HepG2 (cell line): ENCODE data around the gene ATP6V0A1. TPM values are rescaled to one million over a fixed set of nuclear protein-coding genes. Genes with fewer than 3 reads are reported as not detected.

Experiments used
- DMTF1 ChIP-seq: sonication (generic); formaldehyde crosslinking; IDR thresholded peaks from 2 replicates; pipeline ENCODE4 v1.4.0; 2020; ENCODE audit warnings: mild to moderate bottlenecking, missing genetic modification reagents
- EHMT2 ChIP-seq: fragments of 200-600 bp; sonication (generic); IDR thresholded peaks from 2 replicates; pipeline ENCODE4 v1.7.0; 2017; ENCODE audit warnings: antibody characterized with exemption, low read depth, low read length, borderline replicate concordance
- JUND ChIP-seq: sonication (generic); formaldehyde crosslinking; IDR thresholded peaks from 2 replicates; pipeline ENCODE4 v1.8.0; 2022; ENCODE audit warnings: mild to moderate bottlenecking, missing genetic modification reagents
- PAX8 ChIP-seq: sonication (generic); formaldehyde crosslinking; IDR thresholded peaks from 2 replicates; pipeline ENCODE4 v1.8.0; 2022; ENCODE audit warnings: mild to moderate bottlenecking, missing genetic modification reagents, borderline replicate concordance
- PHF21A ChIP-seq: sonication (generic); formaldehyde crosslinking; IDR thresholded peaks from 2 replicates; pipeline ENCODE4 v1.5.0; 2020; ENCODE audit warnings: mild to moderate bottlenecking, missing genetic modification reagents
- RAD51 ChIP-seq: fragments of 450-650 bp; IDR thresholded peaks from 2 replicates; pipeline ENCODE4 v1.6.1; 2016; ENCODE audit warnings: borderline replicate concordance
- SMARCE1 ChIP-seq: fragments of 450-650 bp; IDR thresholded peaks from 2 replicates; pipeline ENCODE4 v1.6.1; 2017; ENCODE audit warnings: borderline replicate concordance
- ZKSCAN5 ChIP-seq: sonication (generic); formaldehyde crosslinking; IDR thresholded peaks from 2 replicates; pipeline ENCODE4 v1.5.1; 2020; ENCODE audit warnings: mild to moderate bottlenecking, missing genetic modification reagents
- ZNF431 ChIP-seq: sonication (generic); formaldehyde crosslinking; IDR thresholded peaks from 2 replicates; pipeline ENCODE4 v1.9.0; 2022; ENCODE audit warnings: missing genetic modification reagents, low read depth, mild to moderate bottlenecking, borderline replicate concordance
- ZNF589 ChIP-seq: sonication (generic); formaldehyde crosslinking; conservative IDR thresholded peaks from 2 replicates; pipeline ENCODE4 v1.8.0; 2022; ENCODE audit warnings: mild to moderate bottlenecking, moderate library complexity, missing genetic modification reagents
- ZNF674 ChIP-seq: sonication (generic); formaldehyde crosslinking; IDR thresholded peaks from 2 replicates; pipeline ENCODE4 v1.5.0; 2020; ENCODE audit warnings: low read depth, mild to moderate bottlenecking, missing genetic modification reagents
- ZNF737 ChIP-seq: sonication (generic); formaldehyde crosslinking; IDR thresholded peaks from 2 replicates; pipeline ENCODE4 v1.5.0; 2020; ENCODE audit warnings: missing genetic modification reagents, mild to moderate bottlenecking, borderline replicate concordance
- ZNF883 ChIP-seq: sonication (generic); formaldehyde crosslinking; IDR thresholded peaks from 2 replicates; pipeline ENCODE4 v1.5.1; 2020; ENCODE audit warnings: mild to moderate bottlenecking, missing genetic modification reagents; ENCODE audit errors: not compliant biosample characterization
- ZSCAN21 ChIP-seq: sonication (generic); formaldehyde crosslinking; IDR thresholded peaks from 2 replicates; pipeline ENCODE4 v1.8.0; 2022; ENCODE audit warnings: mild to moderate bottlenecking, missing genetic modification reagents, moderate library complexity, borderline replicate concordance
- ZZZ3 ChIP-seq: sonication (generic); formaldehyde crosslinking; IDR thresholded peaks from 2 replicates; pipeline ENCODE4 v1.4.0; 2020; ENCODE audit warnings: missing genetic modification reagents, mild to moderate bottlenecking, borderline replicate concordance
- polyA plus RNA-seq, 8 experiments: library from polyadenylated mRNA; depleted of rRNA in 3 of 8; stranded (reverse) in 7 of 8; unstranded in 1 of 8; fragments of >200 nt; fragmentation: Illumina TruSeq in 4 of 8; extraction: Trizol in 4 of 8; gene quantifications; 2 replicates each; pipeline versions ENCODE4 v1.2.1 to v1.2.3, GENCODE V29; 2011 to 2016; ENCODE audit warnings: low read depth in 4 of 8, missing spikeins in 1 of 8, mixed read lengths in 1 of 8; ENCODE audit not compliant: insufficient read depth in 1 of 8
- total RNA-seq, 5 experiments: library from RNA; depleted of rRNA; stranded (reverse); fragments of >200 nt; fragmentation: Illumina TruSeq; extraction: Trizol; gene quantifications; 2 replicates each; pipeline ENCODE4 v1.2.3, GENCODE V29; 2016; ENCODE audit warnings: low read depth in 1 of 5
- TF ChIP-seq, protein P1 (sequence below): sonication (generic); formaldehyde crosslinking; IDR thresholded peaks from 2 replicates; pipeline ENCODE4 v1.4.0; 2020; ENCODE audit warnings: mild to moderate bottlenecking, missing genetic modification reagents
- TF ChIP-seq, protein P2 (sequence below): sonication (generic); formaldehyde crosslinking; conservative IDR thresholded peaks from 2 replicates; pipeline ENCODE4 v1.4.0; 2020; ENCODE audit warnings: missing genetic modification reagents
- TF ChIP-seq, protein P3 (sequence below): IDR thresholded peaks from 2 replicates; pipeline ENCODE4 v1.6.1; 2016; ENCODE audit warnings: missing biosample characterization, missing genetic modification reagents, low read depth

Gene ATP6V0A1
- total and polyA plus RNA-seq, 2 of the 13 experiments (the other 11 are each of a cell fraction or from before 2014, with no cell fraction given) = 27.9 to 54.1 TPM

DNA sequence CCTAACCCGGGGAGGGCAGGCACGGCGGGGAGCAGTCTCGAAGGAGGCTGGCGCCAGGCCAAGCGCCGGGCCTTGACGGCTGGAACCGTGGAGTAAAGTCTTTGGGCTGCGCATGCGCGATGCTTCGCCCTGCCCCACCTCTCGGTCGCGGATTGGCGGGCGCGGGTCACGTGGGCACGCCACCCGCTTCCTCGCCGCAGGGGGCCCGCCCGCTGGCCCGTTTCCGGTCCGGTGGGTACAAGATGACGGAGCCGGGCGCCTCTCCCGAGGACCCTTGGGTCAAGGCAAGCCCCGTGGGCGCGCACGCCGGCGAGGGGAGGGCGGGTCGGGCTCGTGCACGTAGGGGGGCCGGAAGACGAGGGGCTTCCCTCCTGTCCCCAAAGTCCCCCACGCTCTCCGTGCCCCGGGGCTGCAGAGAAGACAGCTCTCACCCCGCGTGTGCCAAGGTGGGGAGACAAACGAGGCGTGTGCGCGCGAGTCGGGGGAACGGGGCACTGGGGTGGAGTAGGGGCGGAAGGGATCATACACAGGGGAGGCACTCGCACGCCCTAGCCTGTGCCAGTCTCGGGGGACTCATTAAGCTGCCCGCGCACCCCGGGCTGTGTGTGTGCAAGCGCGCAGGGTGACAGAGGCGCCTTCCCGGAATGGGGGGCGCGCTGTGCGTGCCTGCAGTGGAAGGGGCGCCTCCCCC lies 108.3 kb downstream of the ATP6V0A1 start, which contains the start of gene MLX (continued):
- peak; percentile 4; the same call in 1 of the 2 replicates for TF ChIP-seq ZNF737 (CRISPR knock-in tag)
- no peak for TF ChIP-seq JUND
- peak; percentile 82; the same call in 1 of the 2 replicates for TF ChIP-seq ZNF589 (CRISPR knock-in tag)
- peak; percentile 88 for TF ChIP-seq ZNF883 (CRISPR knock-in tag)
- TF ChIP-seq ZZZ3 = peak; percentile 95
- 0 out of 2 replicates have a peak, but pooled peaks have one; percentile 50 for TF ChIP-seq ZKSCAN5 (CRISPR knock-in tag)
- peak; percentile 95 for TF ChIP-seq RAD51
- TF ChIP-seq ZNF431 (CRISPR knock-in tag) = peak; percentile 70; the same call in 1 of the 2 replicates
- TF ChIP-seq SMARCE1 = no peak
- TF ChIP-seq EHMT2 = no peak
- TF ChIP-seq PHF21A = peak; percentile 87
- TF ChIP-seq, protein P1, sequence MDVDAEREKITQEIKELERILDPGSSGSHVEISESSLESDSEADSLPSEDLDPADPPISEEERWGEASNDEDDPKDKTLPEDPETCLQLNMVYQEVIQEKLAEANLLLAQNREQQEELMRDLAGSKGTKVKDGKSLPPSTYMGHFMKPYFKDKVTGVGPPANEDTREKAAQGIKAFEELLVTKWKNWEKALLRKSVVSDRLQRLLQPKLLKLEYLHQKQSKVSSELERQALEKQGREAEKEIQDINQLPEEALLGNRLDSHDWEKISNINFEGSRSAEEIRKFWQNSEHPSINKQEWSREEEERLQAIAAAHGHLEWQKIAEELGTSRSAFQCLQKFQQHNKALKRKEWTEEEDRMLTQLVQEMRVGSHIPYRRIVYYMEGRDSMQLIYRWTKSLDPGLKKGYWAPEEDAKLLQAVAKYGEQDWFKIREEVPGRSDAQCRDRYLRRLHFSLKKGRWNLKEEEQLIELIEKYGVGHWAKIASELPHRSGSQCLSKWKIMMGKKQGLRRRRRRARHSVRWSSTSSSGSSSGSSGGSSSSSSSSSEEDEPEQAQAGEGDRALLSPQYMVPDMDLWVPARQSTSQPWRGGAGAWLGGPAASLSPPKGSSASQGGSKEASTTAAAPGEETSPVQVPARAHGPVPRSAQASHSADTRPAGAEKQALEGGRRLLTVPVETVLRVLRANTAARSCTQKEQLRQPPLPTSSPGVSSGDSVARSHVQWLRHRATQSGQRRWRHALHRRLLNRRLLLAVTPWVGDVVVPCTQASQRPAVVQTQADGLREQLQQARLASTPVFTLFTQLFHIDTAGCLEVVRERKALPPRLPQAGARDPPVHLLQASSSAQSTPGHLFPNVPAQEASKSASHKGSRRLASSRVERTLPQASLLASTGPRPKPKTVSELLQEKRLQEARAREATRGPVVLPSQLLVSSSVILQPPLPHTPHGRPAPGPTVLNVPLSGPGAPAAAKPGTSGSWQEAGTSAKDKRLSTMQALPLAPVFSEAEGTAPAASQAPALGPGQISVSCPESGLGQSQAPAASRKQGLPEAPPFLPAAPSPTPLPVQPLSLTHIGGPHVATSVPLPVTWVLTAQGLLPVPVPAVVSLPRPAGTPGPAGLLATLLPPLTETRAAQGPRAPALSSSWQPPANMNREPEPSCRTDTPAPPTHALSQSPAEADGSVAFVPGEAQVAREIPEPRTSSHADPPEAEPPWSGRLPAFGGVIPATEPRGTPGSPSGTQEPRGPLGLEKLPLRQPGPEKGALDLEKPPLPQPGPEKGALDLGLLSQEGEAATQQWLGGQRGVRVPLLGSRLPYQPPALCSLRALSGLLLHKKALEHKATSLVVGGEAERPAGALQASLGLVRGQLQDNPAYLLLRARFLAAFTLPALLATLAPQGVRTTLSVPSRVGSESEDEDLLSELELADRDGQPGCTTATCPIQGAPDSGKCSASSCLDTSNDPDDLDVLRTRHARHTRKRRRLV (CRISPR knock-in tag) = peak; percentile 81; the same call in 1 of the 2 replicates
- peak; percentile 77; the same call in 1 of the 2 replicates for TF ChIP-seq PAX8 (CRISPR knock-in tag)
- TF ChIP-seq ZSCAN21 = peak; percentile 45; the same call in 1 of the 2 replicates
- 0 out of 2 replicates have a peak, but pooled peaks have one; percentile 92 for TF ChIP-seq DMTF1
- TF ChIP-seq, protein P2, sequence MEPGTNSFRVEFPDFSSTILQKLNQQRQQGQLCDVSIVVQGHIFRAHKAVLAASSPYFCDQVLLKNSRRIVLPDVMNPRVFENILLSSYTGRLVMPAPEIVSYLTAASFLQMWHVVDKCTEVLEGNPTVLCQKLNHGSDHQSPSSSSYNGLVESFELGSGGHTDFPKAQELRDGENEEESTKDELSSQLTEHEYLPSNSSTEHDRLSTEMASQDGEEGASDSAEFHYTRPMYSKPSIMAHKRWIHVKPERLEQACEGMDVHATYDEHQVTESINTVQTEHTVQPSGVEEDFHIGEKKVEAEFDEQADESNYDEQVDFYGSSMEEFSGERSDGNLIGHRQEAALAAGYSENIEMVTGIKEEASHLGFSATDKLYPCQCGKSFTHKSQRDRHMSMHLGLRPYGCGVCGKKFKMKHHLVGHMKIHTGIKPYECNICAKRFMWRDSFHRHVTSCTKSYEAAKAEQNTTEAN (CRISPR knock-in tag) = no peak
- TF ChIP-seq, protein P3, sequence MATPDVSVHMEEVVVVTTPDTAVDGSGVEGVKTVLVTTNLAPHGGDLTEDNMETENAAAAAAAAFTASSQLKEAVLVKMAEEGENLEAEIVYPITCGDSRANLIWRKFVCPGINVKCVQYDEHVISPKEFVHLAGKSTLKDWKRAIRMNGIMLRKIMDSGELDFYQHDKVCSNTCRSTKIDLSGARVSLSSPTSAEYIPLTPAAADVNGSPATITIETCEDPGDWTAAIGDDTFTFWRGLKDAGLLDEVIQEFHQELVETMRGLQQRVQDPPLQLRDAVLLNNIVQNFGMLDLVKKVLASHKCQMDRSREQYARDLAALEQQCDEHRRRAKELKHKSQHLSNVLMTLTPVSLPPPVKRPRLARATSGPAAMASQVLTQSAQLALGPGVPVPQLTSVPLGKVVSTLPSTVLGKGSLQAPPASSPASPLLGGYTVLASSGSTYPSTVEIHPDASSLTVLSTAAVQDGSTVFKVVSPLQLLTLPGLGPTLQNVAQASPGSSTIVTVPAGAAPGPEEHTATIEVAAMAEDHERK (CRISPR knock-in tag) = peak; percentile 87
- TF ChIP-seq ZNF674 (CRISPR knock-in tag) = no peak
